SIG-M5 treated with dmso at 0.1 percent for 504 hours (cell line): ENCODE results near the gene ANKRD11.
"Not testable (repeated sequence)": the region's sequence is repeated elsewhere in the genome, so short reads cannot be mapped to it uniquely, and the experiment has no call there.

ENCODE experiments used
- DNase-seq: peaks from one replicate; lab custom pipeline; 2025; ENCODE audit not compliant: unreplicated experiment; lab: John Stamatoyannopoulos, UW

The ANKRD11 gene

DNA sequence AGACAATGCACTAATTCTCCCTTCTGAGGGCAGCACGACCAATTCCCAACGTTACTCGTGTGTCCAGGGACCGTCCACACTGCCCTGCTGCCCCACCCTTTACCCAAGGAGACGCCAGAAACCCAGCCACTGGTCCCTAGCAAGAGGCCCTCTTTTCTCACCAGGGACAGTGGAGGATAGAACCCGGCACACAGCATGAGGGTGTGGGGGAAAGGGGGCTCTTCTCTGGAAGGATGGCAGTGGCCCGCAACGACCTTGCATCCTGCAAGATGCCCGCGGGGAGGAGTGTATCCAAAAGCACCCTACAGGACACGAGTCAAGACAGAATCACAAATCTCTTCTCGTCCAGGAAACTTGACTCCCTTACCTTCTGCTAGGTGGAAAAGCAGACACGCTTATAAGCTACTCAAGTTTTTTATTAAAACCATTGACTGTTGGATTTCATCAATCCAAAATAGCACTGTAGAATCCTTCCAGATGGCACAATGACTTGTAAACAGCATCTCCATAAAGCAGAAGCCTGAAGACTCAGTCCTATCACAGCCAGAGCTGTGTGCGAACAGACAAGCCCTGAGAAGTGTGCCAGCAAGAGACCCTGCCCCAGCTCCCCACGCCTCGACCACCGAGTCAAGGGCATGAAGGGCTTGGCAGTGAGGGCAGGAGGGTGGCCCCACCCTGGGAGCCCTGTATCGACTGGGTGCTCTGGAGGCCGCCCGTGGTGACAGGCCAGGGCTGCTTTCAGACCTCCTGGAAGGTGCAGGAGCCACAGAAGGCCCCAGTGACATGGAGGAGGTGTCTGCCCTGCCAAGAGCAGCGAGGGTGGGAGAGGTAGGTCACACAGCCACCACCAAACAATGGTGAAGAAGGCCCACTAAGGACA is 103.8 kb downstream of the ANKRD11 start:
- DNase-seq: no peak

DNA sequence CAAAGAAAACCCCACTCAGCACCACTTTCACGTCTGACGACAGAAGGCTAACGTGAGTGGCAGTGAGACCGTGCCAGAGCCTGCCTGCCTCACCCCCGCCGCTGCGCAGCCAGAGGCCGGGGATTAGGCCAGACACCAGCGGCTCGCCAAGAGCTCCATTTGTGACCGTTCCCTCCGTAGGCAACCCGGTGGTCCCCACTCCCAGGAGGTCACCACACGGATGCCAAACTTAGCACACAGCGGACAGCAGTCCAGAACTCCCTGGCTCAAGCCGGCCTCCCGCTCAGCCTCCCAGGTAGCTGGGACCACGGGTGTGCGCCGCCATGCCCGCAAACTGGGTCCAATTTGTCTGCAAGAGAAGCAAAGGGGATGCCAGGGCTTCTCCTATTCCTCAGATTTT is 104.6 kb downstream of the ANKRD11 start:
- DNase-seq: no peak

DNA sequence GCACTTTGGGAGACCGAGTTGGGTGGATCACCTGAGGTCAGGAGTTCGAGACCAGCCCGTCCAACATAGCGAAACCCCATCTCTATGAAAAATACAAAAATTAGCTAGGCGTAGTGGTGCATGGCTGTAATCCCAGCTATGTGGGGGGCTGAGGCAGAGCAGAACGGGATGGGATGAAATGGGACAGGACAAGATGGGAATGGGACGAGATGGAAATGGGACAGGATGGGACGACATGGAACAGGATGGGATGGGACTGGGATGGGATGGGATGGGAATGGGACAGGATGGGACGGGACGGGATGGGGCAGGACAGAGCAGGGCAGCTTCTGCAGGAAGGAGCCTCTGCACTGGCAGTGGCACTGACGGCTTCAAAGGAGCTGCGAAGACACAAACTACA is 106.1 kb downstream of the ANKRD11 start:
- DNase-seq: no peak

DNA sequence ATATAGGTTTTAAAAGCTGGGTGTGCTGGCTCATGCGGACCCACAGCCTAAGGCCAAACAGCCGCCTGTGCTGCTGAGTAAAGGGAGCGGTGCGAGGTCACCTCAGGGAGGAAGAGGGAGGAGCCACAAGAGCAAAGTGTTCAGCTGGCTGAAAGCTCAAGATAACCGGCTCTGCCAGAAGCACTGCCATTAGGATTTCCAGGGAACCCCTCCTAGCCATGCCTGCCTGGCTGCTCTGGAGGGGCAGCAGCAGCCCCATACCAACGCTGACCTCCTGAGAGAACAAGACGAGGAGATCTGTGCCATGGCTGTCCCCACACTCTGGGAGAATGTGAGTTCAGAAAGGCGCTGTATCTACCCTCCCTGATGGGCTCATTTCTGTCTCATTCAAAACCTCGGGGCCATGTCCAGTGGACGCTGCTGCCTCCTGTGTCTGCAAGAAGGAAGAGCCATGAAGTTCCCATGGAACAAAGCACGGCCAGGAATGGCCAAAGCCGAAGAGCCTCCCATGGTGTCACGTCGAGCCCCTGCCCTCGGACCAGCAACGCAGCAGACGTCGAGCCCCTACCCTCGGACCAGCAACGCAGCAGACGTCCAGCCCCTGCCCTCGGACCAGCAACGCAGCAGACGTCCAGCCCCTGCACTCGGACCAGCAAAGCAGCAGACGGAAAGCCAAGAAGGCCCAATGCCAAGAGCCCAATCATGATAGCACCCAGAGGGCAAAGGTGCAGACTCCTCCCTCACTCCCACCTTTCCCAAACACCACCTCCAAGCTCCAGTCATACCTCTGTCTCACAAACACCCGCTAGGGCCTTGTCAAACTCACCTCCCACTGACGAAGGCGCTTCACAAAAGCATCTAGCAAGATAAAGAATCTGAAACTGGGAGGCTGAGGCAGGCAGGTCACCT is 107.0 kb downstream of the ANKRD11 start:
- peak; percentile 54 for DNase-seq

DNA sequence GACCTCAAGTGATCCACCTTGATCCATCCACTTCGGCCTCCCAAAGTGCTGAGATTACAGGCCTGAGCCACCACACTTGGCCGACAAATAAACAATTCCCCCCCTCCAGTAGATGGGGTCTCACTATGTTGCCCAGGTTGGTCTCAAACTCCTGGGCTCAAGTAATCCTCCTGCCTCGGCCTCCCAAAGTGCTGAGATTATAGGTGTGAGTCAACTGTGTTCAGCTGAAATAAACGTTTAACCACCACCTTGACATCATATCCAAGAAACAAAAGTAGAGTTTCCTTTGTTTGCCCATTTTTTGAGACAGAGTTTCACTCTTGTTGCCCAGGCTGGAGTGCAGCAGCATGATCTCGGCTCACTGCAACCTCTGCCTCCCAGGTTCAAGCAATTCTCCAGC is 107.8 kb downstream of the ANKRD11 start:
- DNase-seq: not testable (repeated sequence)

DNA sequence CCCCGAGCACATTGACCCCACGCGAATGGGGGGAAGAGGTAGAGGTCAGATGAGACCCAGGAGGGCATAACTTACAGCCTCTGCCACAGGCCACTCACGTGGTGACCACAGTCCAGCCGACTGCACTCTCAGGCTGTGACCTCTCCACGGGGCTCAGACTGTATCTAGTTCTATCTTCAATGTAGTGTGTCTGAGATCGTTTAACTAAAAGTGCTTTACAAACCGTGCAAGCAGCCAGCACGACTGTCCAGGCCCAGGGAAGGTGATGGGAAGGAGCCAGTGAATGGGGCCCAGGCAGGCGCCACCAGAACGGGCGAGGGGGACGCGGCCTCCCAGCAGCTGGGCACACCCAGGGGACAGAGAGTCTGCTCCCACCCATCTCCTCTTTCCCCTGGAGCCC is 108.6 kb downstream of the ANKRD11 start:
- no peak for DNase-seq

DNA sequence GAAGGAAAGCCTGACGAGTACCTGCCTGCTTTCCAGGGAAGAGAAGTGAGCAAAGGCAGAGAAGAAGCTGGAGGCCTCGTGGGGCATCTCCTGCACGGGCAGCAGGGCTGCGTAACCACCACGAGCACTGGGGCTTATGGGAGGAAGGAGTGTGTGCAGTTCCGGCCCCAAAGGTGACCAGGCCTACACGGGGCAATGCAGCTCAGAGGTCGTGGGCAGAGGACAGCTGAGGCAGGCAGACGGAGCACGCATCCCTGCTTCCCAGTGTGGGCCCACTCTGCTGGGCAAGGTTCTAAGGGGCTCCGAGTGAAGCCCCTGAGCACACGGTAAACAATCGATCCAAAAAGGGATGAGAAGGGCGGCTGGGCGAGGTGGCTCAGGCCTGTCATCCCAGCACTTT is 109.7 kb downstream of the ANKRD11 start:
- no peak for DNase-seq

DNA sequence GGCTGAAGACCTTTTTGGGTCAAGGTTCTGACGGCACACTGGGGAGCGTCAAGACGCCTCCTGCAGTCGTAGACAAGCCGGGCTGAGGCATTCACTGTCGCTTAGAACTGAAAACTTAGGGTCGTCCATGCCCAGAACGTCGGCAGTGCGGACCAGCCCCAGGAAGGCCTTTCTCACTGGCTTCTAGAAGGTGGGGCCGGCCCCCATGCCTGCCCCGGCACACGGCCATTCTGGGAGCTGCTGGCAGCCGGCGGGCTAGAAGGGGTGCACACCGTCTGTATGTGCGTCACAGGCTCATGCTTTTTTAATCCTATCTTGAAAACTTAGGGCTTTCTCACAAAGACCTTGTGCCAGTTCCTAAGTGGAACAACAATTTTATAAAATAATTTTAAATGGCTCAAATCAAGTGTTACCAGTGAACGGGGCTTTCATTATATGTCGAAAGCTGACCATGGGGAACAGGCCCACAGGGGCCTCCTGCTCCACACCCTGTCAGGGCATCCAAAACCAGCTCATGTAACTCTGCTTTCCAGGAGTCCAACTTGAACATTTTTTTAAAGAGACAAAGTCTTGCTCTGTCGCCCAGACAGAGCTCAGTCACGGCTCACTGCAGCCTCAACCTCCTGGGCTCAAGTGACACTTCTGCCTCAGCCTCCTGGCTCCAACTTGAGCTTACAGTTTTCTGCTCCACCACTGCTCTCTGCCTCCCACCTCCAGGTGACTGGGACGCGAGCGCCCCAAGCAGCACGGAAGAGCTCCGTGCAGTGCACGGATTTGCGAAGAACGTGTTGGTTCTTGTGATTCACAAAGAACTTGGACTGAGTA is 111.2 kb downstream of the ANKRD11 start:
- DNase-seq: no peak

DNA sequence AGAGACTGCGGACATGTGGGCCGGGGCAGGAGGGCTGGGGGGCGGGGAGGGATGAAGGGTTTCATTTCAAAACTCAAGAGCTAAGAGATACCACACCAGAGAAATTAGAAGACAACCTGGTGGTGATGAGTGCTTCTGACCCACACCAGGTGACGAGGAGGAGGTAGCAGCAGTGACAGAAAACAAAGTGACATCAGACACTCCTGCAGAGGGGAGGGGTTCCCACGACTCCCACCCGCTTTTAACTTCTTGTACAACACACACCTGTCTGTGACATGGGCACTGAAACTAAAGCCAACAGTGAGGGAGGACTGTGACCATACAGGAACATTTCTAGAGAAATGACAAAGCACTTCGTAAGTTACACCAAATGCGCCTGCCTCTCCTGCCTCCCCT is 112.9 kb downstream of the ANKRD11 start:
- no peak for DNase-seq

DNA sequence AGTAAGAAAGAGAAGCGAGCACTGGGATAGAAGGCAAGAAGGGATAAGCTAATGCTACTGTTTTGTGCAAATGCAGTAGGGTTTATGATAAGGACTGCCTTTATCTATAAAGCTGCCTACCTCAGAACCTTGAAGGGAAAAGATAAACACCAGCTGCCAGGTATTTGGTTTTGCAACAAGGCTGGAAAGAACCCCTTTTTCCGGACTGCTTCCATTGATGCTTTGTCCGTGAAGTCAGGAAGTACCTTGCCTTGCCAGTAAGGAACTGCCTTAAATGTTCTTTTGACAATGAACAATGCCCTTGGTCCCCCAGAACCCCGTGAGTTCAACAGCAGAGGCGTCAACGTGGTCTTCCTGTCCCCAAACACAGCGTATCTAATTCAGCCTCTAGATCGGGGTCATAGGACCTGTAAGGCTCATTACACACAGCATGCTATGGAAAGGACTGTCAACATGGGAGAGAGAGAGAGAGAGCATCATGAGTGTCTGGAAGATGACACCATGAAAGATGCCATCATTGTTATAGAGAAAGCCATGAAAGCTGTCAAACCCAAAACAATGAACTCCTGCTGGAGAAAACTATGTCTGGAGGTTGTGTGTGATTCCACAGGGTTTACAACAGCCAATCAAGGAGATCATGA is 113.4 kb downstream of the ANKRD11 start:
- no peak for DNase-seq

DNA sequence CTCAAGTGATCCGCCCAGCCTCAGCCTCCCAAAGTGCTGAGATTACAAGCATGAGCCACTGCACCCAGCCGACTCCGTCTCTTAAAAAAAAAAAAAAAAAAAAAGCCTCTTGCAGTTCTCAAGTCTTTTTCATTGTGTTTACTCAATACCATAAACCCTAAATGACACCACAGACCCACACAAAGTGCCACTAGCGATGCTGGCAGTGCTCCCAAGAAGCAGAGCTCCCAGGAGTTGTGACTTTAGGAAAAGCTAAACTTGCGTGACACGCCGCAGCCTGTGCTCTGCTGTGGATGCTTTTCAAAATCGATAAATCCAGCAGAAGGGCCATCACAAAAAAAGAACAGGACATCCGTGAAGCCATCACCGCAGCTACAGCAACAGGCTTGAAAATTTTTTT is 114.7 kb downstream of the ANKRD11 start:
- DNase-seq: no peak

DNA sequence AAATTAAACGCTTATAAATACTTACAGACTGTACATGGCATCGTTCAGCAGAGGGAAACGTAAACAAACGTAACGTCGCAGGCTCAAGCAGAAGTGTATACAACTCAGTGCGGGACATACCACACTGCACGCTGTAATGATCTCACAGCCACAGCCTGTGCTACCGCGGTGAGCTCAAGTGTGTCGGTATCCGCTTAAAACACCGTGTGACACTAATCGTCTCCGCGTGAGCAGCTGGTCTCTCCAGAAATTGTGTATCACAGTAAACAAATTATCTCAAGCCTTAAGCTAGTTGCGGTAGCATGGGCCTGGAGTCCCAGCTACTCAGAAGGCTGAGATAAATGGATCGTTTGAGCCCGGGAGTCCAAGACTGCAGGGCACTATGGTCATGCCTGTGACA is 115.3 kb downstream of the ANKRD11 start:
- no peak for DNase-seq

DNA sequence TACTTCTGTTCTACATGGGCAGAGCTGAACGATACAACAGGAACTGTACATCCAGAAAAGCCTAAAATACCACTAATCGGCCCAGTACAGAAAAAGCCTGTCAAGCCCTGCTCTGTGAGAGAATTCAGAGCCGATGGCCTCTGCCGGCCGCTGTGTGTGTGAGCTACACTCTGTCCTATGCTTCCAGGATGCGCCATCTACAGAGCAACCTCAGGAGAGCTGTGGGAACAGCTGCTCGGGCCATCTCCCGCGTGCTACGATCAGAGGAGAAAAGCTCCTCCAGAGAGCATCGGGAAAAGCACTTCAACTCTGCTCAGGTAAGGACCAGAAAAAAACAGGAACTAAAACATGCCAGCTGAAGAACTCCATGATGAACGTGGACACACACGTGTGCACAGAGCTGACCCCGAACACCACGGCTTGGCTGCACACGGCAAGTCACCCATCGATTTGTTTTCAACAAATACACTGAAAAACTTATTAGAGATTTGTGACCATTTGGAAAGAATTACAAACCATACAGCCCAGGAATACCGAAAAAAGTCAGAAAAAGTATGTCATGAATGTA is 115.9 kb downstream of the ANKRD11 start:
- DNase-seq: no peak

DNA sequence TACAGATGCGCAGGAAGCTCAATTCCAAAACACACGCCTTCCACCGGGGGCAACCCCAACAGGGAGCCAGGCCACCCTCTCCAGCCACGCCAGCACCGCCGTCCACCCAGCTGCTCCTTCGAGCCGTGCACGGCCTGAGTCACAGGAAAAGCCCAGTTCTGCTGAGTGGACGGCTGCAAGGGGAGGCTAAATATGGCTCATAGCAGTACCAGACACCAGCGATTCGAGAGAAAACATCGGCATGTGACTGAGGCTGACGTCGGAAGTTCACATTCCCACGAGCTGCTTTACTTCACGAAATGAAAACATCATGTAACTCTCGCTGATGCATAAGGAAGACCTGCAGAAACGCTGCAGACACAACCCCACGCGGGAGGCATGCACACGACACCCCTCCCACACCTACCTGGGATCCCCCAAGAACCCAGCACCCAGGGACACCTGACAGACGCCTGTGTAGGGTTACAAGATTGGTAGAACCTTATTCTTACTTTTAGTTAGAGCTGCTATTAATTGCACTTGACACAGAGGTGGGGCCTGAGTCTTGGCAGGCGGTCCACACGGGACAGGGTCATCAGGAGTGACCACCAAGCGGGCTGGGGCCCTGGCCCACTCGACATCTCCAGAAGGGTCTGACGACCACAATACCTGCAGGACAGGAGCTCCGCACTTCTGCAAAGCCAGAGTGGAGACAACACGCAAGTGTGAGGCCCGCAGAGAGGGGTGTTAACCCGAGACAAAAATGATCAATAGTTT is 116.8 kb downstream of the ANKRD11 start:
- no peak for DNase-seq

DNA sequence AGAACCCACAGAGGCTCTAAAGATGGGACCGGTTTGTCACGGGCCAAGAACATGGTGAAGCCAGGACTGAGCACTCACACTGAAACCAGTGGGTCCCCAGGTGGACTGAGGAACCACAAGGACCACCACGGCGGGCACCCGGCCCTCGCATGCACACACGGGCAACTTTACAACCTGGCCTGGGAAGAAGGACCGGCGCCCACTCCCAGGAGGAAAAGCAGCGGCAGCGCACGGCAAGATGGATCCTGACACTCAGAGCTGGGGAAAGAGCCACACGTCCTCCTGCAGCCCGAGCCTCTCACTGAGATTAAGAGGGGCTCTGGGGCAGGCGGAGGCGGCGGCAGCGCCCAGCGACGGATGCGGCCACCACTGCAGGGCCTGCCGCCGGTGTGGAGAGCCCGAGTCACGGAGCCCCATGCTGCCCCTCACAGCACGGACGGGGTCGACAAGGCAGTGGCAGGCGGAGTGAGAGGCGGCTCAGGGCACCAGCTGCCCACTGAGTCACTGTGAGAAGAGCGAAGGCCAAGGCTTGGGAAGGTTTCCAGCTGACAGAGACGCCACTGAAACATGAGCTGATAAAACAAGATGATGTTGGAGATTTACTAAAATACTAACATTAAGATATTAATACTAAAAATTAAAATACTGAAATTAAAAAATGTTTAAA is 118.3 kb downstream of the ANKRD11 start:
- no peak for DNase-seq

DNA sequence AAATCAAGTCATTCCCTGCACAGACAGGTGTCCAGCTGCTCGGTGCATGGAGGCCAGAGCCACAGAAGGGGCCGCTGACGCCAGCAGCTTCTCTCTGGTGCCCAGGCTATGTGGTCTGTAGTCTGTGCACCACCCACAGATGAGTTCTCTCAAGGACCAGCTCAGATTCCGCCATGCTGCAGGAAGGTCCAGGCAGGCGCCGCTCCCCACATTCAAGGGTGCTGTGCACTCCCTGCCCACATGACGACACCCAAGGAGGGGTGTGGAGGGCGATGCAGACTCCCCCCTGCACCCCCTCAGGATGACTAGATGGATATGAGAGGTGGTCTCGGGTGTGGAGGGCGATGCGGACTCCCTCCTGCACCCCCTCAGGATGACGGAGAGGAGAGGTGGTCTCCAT is 119.0 kb downstream of the ANKRD11 start:
- no peak for DNase-seq

DNA sequence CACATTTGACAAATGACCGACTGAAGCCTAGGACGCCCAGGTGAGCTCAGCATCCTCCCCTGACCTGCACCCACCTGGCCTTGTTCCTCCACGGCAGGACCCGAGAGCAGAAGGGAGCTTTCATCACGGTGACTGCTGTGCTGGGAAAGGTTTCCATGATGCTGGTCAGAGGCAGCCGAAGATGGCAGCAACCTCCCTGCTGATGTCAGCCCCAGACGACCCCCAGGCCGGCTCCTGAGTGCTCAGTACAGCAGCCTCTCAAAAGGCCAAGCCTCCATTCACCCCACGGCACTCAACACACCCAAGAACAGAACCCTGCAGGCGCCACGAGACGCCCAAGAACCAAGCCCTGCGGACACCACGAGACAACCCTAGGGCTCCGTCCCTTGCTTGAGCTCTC is 119.8 kb downstream of the ANKRD11 start:
- DNase-seq: no peak

DNA sequence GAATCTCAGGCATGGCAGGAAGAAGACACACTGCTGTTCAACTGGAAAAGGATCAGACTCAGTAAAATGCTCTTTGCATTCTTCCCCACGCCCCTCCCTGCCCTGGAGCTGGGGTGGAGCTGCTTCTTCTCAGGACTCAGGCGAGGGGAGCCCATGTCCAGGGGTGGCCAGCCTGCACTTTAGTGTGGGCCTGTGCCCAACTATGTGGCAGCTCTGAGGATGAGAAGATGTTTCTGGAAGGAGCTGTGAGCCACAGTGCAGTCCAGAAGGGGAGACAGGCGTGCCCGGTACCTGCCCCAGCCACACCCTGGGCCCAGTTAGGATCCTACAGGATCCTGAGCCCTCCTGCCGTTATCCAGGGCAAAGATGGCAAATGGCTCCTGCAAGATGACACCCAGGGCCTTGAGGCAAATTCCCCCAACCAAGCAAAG is 120.3 kb downstream of the ANKRD11 start:
- DNase-seq: no peak

DNA sequence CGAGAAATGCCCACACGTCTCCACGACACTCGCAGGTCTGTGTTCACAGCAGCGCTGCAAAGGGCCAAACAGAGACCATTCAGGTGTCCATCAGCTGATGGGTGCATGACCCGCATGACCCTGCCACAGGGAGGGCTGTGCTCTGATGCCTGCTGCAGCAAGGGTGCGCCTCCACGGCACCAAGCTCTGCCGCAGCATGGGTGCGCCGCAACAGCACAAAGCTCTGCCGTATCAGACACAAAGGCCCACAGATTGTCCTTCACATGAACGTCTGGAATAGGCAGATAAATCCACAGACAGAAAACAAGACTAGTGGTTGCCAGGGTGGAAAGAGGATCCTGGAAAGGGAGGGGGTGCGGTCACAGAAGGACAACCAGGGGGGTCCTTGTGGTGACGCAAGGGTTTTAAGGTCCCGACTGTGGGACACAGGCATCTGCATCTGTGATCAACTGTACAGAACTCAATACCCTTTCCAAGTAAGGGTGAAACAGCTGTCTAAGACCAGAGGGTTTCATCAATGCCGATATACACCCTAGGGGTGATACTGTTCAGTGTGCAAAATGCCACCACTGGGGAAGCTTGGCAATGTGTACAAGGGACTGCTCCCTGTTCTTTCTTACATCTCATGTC is 121.0 kb downstream of the ANKRD11 start:
- DNase-seq: no peak
